ENCODE measurements around the gene SCART1.

SCART1 gene

DNA sequence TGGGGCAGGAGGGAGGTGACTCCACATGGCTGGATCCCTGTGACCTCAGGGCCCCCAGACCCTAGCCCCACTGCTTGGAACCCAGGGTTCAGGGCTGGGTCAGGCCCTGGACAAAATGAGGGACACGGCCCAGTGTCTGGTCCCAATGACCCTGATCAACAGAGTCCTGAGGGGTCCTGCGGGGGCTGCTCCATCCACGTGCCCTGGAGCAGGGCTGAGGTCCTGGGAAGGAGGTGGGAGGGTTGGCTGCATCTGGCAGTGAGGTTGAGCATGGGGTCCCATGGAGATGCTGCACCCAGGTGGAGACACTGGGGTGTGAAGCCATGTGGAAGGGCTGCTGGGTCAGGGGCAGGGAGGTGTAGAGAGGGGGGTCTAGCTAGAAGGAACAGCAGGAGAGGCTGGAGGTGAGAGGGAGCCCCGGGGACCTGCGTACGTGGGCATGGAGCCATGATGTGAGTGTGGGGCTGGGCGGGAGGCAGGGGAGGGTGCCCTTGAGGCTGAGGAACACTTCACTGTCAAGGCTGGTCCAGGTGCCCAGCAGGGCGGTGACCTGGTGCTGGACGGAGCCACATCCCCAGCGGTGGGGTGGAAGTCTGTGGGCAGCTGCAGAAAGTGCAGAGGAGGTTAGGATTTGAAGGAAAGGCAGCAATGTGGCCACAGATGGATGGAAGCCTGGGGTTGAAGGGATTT is 604 bp downstream of the SCART1 start:
- DNase-seq (ENCODE audit: extremely low read depth in 1 of 2, low read depth in 1 of 2), result no peak

GRCh38 chr10:133455196-133455595 is 1.5 kb downstream of the SCART1 start:
- no peak for DNase-seq (ENCODE audit: extremely low read depth in 1 of 2, low read depth in 1 of 2)

- DNase-seq (ENCODE audit: extremely low read depth in 1 of 2, low read depth in 1 of 2), result no peak
Observed at GRCh38 chr10:133455611-133456031, 1.9 kb downstream of the SCART1 start.

DNA sequence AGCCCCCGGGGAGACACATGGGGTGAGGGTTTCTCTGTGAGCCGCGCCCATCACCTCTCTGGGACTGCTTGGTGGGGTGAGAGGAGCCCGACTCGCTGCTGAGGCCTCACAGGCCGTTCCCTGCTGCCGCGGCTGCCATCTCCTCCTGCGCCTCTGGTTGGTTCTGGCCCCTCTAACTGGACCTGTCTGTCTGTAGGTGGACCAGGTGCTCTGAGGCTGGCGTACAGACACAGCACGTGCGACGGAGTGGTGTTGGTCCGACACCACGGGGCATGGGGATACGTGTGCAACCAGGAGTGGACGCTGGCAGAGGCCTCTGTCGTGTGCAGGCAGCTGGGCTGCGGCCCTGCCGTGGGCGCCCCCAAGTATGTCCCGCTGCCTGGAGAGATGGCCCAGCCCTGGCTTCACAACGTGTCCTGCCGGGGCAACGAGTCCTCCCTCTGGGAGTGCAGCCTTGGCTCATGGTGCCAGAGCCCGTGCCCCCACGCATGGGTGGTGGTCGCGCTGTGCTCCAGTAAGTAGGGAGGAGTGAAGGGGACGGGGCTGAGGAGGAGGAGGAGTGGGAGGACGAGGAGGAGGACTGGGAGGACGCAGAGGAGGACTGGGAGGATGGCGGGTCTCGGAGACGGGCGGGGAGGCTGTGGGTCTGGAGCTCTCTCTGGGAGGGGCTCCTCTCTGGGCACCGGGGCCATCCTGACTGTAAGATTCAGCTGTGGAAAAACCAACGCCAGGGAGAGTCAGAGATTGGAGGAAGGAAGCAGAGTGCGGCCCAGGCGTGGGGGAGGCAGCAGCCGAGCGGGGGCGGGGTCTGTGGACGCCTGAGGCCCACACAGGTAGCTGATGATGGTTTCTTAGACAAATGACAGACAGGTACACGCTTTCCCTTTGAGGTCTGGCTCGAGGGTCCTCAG is 2.6 kb downstream of the SCART1 start:
- no peak for DNase-seq (ENCODE audit: extremely low read depth in 1 of 2, low read depth in 1 of 2)

- DNase-seq (ENCODE audit: extremely low read depth in 1 of 2, low read depth in 1 of 2), result no peak
Observed at GRCh38 chr10:133457100-133457841, 3.5 kb downstream of the SCART1 start.

GRCh38 chr10:133458021-133458709 is 4.4 kb downstream of the SCART1 start:
- DNase-seq (ENCODE audit: extremely low read depth in 1 of 2, low read depth in 1 of 2), result no peak

GRCh38 chr10:133458710-133459453 is 5.1 kb downstream of the SCART1 start:
- DNase-seq (ENCODE audit: extremely low read depth in 1 of 2, low read depth in 1 of 2), result no peak

DNA sequence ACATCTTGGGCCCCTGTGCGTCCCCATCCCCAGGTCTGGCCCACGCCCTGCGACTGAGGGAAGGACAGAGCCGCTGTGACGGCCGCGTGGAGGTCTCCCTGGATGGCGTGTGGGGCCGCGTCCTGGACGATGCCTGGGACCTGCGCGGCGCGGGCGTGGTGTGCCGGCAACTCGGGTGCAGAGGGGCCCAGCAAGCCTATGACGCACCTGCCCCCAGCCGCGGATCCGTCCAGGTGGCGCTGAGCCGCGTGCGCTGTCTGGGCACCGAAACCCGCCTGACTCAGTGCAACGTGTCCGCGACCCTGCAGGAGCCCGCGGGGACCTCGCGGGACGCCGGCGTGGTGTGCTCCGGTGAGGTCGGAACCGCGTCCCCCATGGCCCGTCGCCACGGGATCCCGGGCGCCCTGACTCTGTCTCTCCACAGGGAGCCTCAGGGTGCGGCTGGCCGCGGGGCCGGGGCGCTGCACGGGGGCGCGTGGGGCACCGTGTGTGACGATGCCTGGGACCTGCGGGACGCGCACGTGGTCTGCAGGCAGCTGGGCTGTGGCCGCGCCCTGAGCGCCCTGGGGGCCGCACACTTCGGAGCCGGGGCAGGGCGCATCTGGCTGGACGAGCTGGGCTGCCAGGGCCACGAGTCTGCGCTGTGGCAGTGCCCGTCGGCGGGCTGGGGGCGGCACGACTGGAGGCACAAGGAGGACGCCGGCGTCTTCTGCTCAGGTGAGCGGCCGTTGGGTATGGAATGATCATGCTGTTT is 5.9 kb downstream of the SCART1 start:
- no peak for DNase-seq (ENCODE audit: extremely low read depth in 1 of 2, low read depth in 1 of 2)

DNA sequence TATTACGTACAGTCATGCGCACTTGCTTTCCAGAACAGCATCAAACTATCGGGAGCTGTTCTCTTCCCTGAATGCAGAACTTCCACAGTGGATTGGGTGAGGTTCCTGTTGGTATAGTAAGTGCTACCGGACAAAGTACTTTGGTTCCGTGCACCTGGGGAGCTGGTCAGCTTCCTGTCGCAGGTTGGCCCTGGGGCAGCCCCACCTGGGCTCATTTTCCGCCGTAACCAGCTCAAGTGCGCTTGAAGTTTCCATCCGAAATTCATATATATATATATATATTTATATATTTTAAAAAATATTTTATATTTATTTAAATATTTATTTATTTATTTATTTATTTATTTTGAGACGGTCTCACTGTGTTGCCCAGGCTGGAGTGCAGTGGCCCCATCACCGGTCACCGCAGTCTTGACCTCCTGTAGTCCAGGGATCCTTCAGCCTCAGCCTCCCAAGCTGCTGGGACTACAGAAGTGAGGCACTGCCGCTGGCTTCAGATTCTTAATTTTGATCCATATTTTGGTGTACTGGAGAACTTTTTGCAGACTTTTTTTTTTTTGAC is 6.5 kb downstream of the SCART1 start:
- no peak for DNase-seq (ENCODE audit: extremely low read depth in 1 of 2, low read depth in 1 of 2)

- DNase-seq (ENCODE audit: extremely low read depth in 1 of 2, low read depth in 1 of 2), result no peak
Observed at GRCh38 chr10:133461027-133461426, 7.3 kb downstream of the SCART1 start.

DNA sequence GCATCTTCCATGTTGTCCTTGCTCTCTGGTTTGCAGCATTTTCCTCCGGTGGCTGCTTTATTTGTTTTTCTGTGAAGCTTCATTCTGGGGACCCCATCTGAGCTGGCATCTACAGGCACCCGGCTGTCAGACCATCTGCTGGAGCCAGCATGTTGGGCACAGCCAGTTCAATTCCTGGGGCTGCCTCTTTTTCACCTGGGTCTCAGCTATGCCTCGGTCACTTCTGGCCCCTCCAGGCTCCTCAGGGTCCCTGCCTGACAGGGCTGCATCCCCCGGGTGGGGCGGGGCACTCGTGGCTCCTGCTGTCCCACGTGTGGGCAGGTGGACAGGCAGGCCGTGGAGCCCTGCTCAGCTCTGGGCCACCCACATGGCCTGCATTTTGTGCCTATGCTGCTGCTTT is 8.1 kb downstream of the SCART1 start:
- no peak for DNase-seq (ENCODE audit: extremely low read depth in 1 of 2, low read depth in 1 of 2)

DNA sequence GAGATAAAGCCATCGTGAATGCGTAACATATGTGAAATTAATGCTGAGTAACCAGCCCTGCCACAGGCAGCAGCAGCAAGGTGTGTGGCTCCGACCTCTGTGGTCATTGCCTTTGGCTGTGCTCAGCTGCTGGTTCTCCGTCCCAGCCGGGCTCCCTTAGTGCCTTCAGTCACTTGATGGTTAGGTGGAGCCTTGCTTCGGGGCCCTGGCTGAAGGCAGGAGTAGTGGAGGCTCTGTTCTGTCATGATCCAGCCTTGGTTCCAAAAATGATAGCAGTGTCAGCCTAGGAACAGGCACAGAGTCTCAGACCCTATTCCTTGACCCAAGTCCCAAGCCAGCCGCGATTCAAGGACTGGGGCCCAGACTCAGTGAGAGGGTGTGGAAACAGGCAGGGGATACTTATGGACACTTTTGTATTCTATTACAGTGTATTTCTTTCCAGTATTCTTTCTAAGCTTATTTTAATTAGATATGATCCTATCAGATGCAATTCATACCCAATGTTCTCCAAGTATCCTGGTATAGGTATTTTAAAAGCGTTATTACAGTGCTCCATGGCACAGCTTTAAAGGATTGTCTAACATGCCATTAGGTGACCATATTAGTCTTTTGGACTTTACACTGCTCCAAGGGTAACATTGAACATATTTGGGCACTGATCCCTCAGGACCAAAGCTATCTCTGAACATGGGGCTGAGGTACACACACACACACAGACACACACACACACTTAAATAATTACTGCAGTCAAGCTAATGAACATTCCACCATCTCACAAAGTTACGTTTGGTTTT is 9.0 kb downstream of the SCART1 start:
- DNase-seq (ENCODE audit: extremely low read depth in 1 of 2, low read depth in 1 of 2), result no peak

DNA sequence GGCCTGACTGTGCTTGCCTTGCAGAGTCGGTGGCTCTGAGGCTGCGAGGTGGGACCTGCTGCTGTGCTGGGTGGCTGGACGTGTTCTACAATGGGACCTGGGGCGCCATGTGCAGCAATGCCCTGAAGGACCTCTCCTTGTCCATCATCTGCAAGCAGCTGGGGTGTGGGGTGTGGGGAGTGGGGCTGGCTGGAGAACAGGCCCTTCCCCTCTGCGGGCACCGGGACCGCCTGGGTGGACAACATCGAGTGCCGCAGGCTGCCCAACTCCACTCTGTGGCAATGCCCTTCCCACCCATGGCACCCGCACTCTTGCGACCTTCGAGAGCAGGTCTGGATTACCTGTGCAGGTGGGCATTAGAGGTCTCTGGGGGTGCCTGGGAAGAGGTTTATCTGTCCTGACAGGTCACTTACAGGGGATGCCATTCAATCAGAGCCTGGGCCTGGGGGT is 10.9 kb downstream of the SCART1 start:
- DNase-seq (ENCODE audit: extremely low read depth in 1 of 2, low read depth in 1 of 2), result no peak

GRCh38 chr10:133465191-133465949 is 11.6 kb downstream of the SCART1 start:
- no peak for DNase-seq (ENCODE audit: extremely low read depth in 1 of 2, low read depth in 1 of 2)

- no peak for DNase-seq (ENCODE audit: extremely low read depth in 1 of 2, low read depth in 1 of 2)
Observed at GRCh38 chr10:133465950-133466474, 12.3 kb downstream of the SCART1 start.

DNA sequence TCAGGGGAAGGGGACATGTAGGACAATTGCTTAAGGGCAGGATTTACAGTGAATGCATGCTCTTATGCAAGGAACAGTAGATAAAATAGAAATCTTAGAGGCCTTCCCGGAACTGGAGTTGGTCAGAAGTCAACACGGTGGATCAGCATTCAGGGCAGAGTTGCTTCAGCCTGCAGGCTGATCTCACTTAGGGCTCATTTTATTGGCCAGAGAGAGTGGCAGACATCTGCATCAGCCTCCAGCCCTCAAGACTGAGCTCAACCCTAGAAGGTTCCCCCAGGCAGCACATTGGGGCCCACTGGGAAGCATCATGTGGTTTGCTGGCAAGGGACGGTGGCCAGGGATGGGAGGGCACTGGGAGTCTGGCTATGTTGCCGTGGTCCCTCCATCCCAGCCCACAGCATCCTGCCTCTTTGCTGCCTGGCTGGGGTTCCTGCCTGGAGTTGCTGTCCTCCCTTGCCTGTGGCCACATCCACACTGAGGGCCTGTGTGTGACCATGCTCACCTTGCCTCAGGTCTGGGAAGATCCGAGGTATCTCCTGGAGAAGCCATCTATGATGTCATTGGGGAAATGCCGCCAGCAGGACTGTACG is 13.0 kb downstream of the SCART1 start:
- DNase-seq (ENCODE audit: extremely low read depth in 1 of 2, low read depth in 1 of 2), result no peak
